Neural progenitor cell (in vitro differentiated cells): ENCODE measurements around the gene TRIM32. TPM values are rescaled to one million over a fixed set of nuclear protein-coding genes. Genes with fewer than 3 reads are reported as not detected.

Experiments used
- DNase-seq: peaks from one replicate; pipeline ENCODE4 v3.0.0-alpha.2; 2016; ENCODE audit warnings: low spot score
- H2AFZ ChIP-seq: fragments of 200-600 bp; sonication (generic); replicated peaks from 2 replicates; pipeline ENCODE4 v1.6.1; 2016; ENCODE audit warnings: antibody characterized with exemption
- H3F3A ChIP-seq: fragments of 200-600 bp; sonication (generic); 2 replicates; pipeline ENCODE4 v1.6.1; 2016; ENCODE audit warnings: antibody characterized with exemption, low read depth
- H3K27ac ChIP-seq: fragments of 200-600 bp; sonication (generic); 2 replicates; pipeline ENCODE4 v1.5.1; 2016; ENCODE audit warnings: mild to moderate bottlenecking
- H3K27me3 ChIP-seq: fragments of 200-600 bp; sonication (generic); 2 replicates; pipeline ENCODE4 v1.6.1; 2016; ENCODE audit warnings: mild to moderate bottlenecking, moderate library complexity
- H3K36me3 ChIP-seq: fragments of 200-600 bp; sonication (generic); 2 replicates; pipeline ENCODE4 v1.5.1; 2016
- H3K4me1 ChIP-seq: fragments of 200-600 bp; sonication (generic); 2 replicates; pipeline ENCODE4 v1.6.1; 2016; ENCODE audit warnings: mixed run types
- H3K4me2 ChIP-seq: fragments of 200-600 bp; sonication (generic); 2 replicates; pipeline ENCODE4 v1.6.1; 2016
- H3K4me3 ChIP-seq: fragments of 200-600 bp; sonication (generic); 2 replicates; pipeline ENCODE4 v1.5.1; 2016
- H3K79me2 ChIP-seq: fragments of 200-600 bp; sonication (generic); 2 replicates; pipeline ENCODE4 v1.6.1; 2016; ENCODE audit warnings: low read depth
- H3K9ac ChIP-seq: fragments of 200-600 bp; sonication (generic); 2 replicates; pipeline ENCODE4 v1.6.1; 2016
- H3K9me3 ChIP-seq: fragments of 200-600 bp; sonication (generic); 2 replicates; pipeline ENCODE4 v1.5.1; 2016; ENCODE audit warnings: low read depth
- H4K20me1 ChIP-seq: fragments of 200-600 bp; sonication (generic); 2 replicates; pipeline ENCODE4 v1.6.1; 2016; ENCODE audit warnings: low read depth
- H3K27ac Mint-ChIP-seq: 3 replicates; pipeline ENCODE4 v1.8.0; 2021; ENCODE audit warnings: mixed read lengths
- H3K27me3 Mint-ChIP-seq: 2 replicates; pipeline ENCODE4 v1.8.0; 2022; ENCODE audit warnings: low read depth, mild to moderate bottlenecking, inconsistent platforms, moderate library complexity, mixed read lengths; ENCODE audit not compliant: insufficient read depth
- H3K36me3 Mint-ChIP-seq: 3 replicates; pipeline ENCODE4 v1.8.0; 2021; ENCODE audit warnings: mixed read lengths
- H3K4me1 Mint-ChIP-seq: 3 replicates; pipeline ENCODE4 v1.8.0; 2021; ENCODE audit warnings: mixed read lengths
- H3K4me3 Mint-ChIP-seq: 3 replicates; pipeline ENCODE4 v1.8.0; 2021; ENCODE audit warnings: mild to moderate bottlenecking, moderate library complexity, mixed read lengths
- H3K9me3 Mint-ChIP-seq: 3 replicates; pipeline ENCODE4 v1.8.0; 2020; ENCODE audit warnings: mixed read lengths
- CTCF ChIP-seq: fragments of 200-600 bp; sonication (generic); IDR thresholded peaks from 2 replicates; pipeline ENCODE4 v1.5.1; 2017; ENCODE audit warnings: antibody characterized with exemption, mild to moderate bottlenecking
- EZH2 ChIP-seq: fragments of 200-600 bp; sonication (generic); IDR thresholded peaks from 2 replicates; pipeline ENCODE4 v1.6.1; 2017; ENCODE audit warnings: antibody characterized with exemption, mild to moderate bottlenecking, moderate library complexity
- EZH2phosphoT487 ChIP-seq: fragments of 200-600 bp; sonication (generic); IDR thresholded peaks from 2 replicates; pipeline ENCODE4 v1.6.1; 2017; ENCODE audit warnings: antibody characterized with exemption
- total RNA-seq: library from RNA; depleted of rRNA; stranded (reverse); fragments of >200 nt; gene quantifications from 2 replicates; pipeline ENCODE4 v1.2.3, GENCODE V29; 2015; ENCODE audit warnings: low replicate concordance

Gene TRIM32
- total RNA-seq, 1 donor from 2014 or later: 16.3 TPM

GRCh38 chr9:116750510-116750909 is 63.4 kb downstream of the TRIM32 start:
- no peaks in the 10 kb centered on the region for H3K36me3 ChIP-seq
- no peaks in the 10 kb centered on the region for H3K9me3 ChIP-seq
- peaks cover 1% of the 10 kb centered on the region for H3K9me3 Mint-ChIP-seq
- H3F3A ChIP-seq: no peaks in the 10 kb centered on the region
- H3K27ac ChIP-seq: no peak overlapping the region
- TF ChIP-seq EZH2: no peak
- no peak for TF ChIP-seq CTCF
- no peak for TF ChIP-seq EZH2phosphoT487
- H2AFZ ChIP-seq: no peak overlapping the region
- H3K9ac ChIP-seq: no peak overlapping the region
- no peak overlapping the region for H3K27ac Mint-ChIP-seq
- no peaks in the 10 kb centered on the region for H4K20me1 ChIP-seq
- H3K79me2 ChIP-seq: no peaks in the 10 kb centered on the region
- H3K27me3 ChIP-seq: no peaks in the 10 kb centered on the region
- DNase-seq: no peak
- no peak overlapping the region for H3K4me3 Mint-ChIP-seq
- H3K27me3 Mint-ChIP-seq: no peaks in the 10 kb centered on the region
- H3K4me1 Mint-ChIP-seq: no peaks in the 10 kb centered on the region
- H3K4me1 ChIP-seq: peaks cover 13% of the 10 kb centered on the region
- no peaks in the 10 kb centered on the region for H3K36me3 Mint-ChIP-seq
- H3K4me3 ChIP-seq: no peak overlapping the region
- H3K4me2 ChIP-seq: no peak overlapping the region
